ENCODE data around the gene CHAT.

Gene CHAT

DNA sequence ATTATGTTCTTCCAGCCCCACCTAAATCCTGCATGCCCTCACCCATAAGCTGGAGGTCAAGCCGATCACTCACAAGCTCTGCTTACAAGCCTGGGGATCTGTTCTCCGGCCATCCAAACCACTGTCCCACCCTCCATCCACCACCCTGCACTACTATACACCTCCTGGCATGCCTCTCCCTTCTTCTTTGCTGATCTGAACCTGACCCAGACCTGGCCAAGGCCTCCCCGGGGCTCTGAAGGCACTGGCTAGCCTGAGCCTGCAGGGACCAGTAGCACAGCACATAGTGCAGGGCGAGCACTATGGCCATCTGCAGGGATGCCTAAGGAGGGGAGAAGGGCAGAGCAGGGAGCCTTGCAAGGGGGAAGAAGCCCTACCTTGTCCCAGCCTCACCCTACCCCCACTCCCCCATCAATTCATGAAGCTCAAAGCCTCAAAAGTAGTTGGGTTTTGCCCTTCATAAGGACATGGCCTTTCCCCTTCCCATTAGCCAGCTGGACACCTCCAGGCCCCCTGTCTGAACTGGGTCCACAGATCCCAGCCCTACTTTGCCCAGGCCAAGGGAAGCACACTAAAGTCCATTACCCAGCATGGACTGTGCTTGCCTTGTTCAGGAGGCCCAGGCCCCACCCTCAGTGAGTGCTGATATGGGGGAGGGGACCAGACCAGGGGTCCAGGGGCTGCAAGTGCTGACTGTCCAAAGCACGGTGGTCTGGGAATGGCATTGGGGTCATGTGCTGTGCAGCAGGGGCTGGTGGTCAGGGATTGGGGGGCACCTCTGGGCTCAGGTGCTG, 29.6 kb downstream of the CHAT start:
- no peak overlapping the region for H3K4me3 Mint-ChIP-seq
- H3K36me3 Mint-ChIP-seq (ENCODE audit: low read depth): no peaks in the 10 kb centered on the region
- no peak overlapping the region for H3K27ac Mint-ChIP-seq
- no peaks in the 10 kb centered on the region for H3K9me3 Mint-ChIP-seq
- peaks cover 6% of the 10 kb centered on the region for H3K4me1 Mint-ChIP-seq (ENCODE audit: low read depth)
- H3K27me3 Mint-ChIP-seq: peaks cover 20% of the 10 kb centered on the region
- intact Hi-C loops (cut with micrococcal nuclease): no loop called here

DNA sequence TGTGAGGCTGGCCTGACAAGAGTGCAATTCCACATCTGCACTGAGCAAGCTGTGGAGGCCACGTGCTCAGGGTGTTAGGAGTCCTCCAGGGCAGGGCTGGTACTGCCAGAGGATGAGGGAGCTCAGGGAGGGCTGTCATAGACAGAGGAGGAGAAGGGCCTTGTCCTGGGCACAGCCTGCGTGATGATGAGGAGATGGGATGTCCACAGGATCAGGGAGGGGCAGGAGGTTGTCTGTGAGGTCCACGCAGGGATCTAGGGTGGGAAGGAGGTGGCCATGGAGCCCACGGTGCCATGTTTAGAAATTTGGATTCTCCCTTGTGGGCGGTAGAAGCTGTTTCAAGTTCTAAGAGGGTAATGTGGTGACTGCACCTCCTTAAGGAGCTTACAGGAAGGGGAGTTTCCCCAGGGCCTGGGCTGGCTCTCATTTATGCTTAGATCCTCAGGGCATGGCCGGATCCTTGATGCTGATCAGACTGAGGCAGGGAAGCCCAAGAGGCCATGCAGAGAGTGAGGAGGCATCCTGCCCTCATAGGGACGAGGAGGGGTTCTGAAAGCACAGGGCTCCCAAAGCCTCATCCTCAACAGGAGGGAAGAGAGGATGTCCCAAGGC, 30.3 kb downstream of the CHAT start:
- peaks cover 6% of the 10 kb centered on the region for H3K4me1 Mint-ChIP-seq (ENCODE audit: low read depth)
- no peaks in the 10 kb centered on the region for H3K9me3 Mint-ChIP-seq
- no peak overlapping the region for H3K27ac Mint-ChIP-seq
- intact Hi-C loops (cut with micrococcal nuclease): no loop called here
- H3K27me3 Mint-ChIP-seq: peaks cover 17% of the 10 kb centered on the region
- H3K36me3 Mint-ChIP-seq (ENCODE audit: low read depth): no peaks in the 10 kb centered on the region
- no peak overlapping the region for H3K4me3 Mint-ChIP-seq

DNA sequence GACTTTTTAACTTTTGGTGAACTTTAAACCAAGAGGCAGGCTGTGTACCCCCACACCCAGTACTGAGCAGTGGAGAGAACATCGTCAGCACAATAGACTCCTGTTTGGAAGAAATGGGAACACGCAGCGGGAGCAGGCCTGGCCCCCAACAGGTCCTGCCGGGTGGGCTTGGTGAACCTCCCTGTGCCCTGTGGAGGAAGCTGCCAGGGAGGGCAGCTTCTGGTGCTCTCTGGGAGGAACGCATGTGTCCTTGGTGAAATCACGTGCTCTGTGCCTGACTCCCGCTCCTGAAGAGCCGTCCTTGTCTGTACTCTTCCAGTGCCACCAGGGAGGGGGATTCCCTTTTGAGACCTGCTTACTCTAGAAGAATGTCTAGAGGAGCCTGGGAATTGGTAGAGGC, 31.6 kb downstream of the CHAT start:
- H3K4me1 Mint-ChIP-seq (ENCODE audit: low read depth): peaks cover 6% of the 10 kb centered on the region
- H3K4me3 Mint-ChIP-seq: no peak overlapping the region
- H3K27ac Mint-ChIP-seq: no peak overlapping the region
- H3K27me3 Mint-ChIP-seq: peaks cover 10% of the 10 kb centered on the region
- no peaks in the 10 kb centered on the region for H3K9me3 Mint-ChIP-seq
- no peaks in the 10 kb centered on the region for H3K36me3 Mint-ChIP-seq (ENCODE audit: low read depth)
- intact Hi-C loops (cut with micrococcal nuclease): no loop called here

DNA sequence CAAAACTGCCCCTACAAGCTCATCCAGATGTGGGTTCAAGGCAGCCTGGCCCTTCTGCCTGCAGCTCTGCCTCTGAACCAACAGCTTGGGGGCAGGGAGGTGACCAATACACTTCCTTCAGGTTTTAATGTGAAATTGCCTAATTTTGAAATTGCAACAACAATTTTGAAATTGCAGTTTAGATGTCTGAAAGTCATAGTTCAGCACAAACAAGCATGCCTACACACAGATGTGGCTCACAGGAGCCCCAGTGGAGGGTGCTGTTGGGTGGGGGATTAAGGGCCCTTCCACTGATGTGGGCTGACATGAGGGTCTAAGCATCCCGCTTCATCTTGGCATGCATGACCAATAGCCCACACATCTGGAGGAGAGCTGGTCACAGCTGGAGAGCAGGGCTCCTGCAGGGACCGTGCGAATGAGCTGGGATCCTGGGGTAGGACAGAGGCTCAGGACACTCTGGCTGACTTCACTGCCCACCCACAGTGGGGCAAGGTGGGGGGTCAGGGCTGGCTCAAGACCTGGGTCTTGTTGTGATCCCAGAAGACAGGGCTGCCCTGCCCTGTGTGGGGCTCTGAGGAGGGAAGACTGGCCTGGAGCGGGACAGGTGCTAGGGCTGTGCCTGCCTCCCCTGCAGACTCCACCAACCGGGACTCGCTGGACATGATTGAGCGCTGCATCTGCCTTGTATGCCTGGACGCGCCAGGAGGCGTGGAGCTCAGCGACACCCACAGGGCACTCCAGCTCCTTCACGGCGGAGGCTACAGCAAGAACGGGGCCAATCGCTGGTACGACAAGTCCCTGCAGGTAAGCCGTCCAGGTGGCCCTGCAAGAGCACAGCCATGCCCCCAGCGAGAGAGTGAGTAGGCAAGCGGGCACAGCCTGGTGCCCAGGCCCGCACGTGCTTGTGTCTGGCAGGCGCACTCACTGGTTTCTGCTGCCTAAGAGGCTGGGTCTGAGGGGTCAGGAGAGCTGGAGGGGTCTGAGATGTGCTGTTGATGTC, 32.3 kb downstream of the CHAT start:
- no peaks in the 10 kb centered on the region for H3K36me3 Mint-ChIP-seq (ENCODE audit: low read depth)
- intact Hi-C loops (cut with micrococcal nuclease): no loop called here
- no peaks in the 10 kb centered on the region for H3K9me3 Mint-ChIP-seq

DNA sequence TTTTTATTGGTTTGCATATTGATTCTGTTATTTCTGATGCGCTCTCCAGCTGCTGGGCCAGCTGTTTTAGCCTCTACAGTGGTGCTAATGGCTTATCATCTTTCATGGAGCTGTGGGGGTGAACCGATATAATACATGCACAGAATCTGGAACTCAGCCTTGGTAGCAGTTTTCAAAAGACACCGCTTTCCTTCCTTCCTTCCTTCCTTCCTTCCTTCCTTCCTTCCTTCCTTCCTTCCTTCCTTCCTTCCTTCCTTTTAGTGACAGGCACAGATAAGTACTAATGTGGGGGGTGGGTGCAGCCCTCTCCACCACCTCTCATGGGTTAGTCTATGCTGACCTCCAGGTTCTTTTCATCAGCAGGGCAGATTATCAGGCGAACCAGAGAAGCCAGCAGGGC, 33.7 kb downstream of the CHAT start:
- no peak overlapping the region for H3K4me3 Mint-ChIP-seq
- H3K4me1 Mint-ChIP-seq (ENCODE audit: low read depth): peaks cover 6% of the 10 kb centered on the region
- no peak overlapping the region for H3K27ac Mint-ChIP-seq
- H3K9me3 Mint-ChIP-seq: no peaks in the 10 kb centered on the region
- peaks cover 1% of the 10 kb centered on the region for H3K27me3 Mint-ChIP-seq
- H3K36me3 Mint-ChIP-seq (ENCODE audit: low read depth): no peaks in the 10 kb centered on the region
- intact Hi-C loops (cut with micrococcal nuclease): no loop called here

More for the DNA sequence above, 32.3 kb downstream of the CHAT start:
- Mint-ChIP-seq H3K27me3 (peaks cover 7% of the 10 kb centered on the region), H3K27ac (no peak overlapping the region), H3K4me1 (ENCODE audit: low read depth) (peaks cover 6% of the 10 kb centered on the region), H3K4me3 (no peak overlapping the region)

DNA sequence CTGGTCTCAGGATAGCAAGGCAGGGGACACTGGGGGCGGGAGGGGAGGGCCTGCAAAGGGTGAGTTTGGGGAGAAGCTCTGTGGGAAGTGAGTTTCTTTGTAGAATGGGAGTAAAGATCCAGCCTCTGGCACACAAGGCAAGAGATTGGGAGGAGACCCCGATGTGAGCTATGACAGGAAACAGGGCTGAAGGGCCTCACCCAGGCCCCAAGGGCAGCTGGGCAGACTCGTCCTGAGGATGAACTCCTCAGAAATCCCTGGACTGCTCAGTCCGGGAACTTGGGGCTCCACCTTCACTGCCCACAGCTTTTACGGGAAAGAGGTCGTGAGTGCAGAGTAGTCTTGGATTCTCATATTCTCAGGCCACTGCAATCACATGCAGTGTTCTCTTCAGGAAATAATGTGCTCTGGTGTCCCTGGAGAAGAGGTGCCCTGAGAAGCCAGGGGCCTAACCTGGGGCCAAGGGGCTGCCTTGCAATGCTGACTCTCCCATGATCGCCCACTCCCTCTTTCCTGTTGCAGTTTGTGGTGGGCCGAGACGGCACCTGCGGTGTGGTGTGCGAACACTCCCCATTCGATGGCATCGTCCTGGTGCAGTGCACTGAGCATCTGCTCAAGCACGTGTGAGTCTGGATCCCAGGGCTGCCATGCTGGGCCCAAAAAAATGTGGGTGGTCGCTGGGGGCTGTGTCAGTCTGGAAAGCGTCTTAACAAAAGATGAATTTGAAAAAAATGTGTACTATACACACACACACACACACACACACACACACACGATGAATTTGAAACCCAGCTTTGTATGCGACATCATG, 34.4 kb downstream of the CHAT start:
- Mint-ChIP-seq H3K27me3 (peaks cover 1% of the 10 kb centered on the region), H3K36me3 (ENCODE audit: low read depth) (no peaks in the 10 kb centered on the region), H3K9me3 (no peaks in the 10 kb centered on the region), H3K4me3 (no peak overlapping the region), H3K27ac (no peak overlapping the region), H3K4me1 (ENCODE audit: low read depth) (peaks cover 6% of the 10 kb centered on the region)
- intact Hi-C loops (cut with micrococcal nuclease): no loop called here

DNA sequence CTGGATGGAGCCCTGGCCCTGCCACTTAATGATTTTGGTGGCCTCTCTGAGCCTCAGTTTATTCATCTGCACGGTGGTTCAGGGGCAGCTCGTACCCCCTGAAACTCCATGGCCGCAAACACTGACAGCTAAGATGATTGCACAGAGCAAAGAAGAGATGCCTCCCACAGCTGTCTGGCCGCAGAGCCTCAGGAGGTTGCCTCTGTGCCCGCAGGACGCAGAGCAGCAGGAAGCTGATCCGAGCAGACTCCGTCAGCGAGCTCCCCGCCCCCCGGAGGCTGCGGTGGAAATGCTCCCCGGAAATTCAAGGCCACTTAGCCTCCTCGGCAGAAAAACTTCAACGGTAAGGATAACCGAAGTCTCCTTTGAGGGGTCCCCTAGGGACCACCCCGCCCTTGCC, 35.5 kb downstream of the CHAT start:
- intact Hi-C loops (cut with micrococcal nuclease): no loop called here
- no peak overlapping the region for H3K4me3 Mint-ChIP-seq
- no peaks in the 10 kb centered on the region for H3K36me3 Mint-ChIP-seq (ENCODE audit: low read depth)
- peaks cover 6% of the 10 kb centered on the region for H3K4me1 Mint-ChIP-seq (ENCODE audit: low read depth)
- H3K27me3 Mint-ChIP-seq: peaks cover 1% of the 10 kb centered on the region
- H3K27ac Mint-ChIP-seq: no peak overlapping the region
- H3K9me3 Mint-ChIP-seq: no peaks in the 10 kb centered on the region

DNA sequence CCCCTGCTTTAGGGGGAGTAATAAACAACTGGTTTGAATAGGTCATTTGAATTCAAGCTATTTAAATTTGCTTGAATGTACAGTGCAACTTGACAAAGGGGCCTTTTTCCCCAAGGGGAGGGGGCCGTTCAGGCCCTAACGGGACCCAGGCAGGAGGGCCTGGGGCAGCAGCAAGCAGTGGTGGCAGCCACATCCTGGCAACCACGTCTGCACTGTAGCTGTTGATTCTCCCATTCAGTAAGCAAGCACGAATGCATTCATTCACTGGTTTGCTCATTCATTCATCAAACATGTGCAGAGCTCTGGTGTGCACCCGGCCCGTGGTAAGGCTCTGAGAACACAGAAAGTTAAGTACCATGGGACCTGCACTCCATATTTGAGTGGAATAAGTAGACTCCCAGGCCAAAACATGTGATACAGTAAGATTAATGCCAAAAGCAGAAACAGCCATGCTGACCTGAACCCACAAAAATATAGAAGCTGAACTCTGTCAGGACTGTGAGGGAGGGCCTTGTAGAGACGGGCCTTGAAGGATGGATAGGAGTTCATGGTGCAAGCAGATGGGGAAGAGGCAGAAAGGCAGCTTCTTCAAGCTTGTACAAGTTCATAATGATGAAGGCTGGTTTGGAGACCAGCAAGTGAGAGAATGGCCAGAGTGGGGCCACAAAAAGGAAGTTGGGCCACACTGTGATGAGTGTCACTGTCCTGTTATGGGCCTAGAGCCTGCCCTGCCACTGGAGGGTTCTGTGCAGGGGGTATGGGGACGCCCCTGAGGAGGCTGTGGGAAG, 36.3 kb downstream of the CHAT start:
- Mint-ChIP-seq H3K27ac (no peak overlapping the region), H3K27me3 (peaks cover 1% of the 10 kb centered on the region)

DNA sequence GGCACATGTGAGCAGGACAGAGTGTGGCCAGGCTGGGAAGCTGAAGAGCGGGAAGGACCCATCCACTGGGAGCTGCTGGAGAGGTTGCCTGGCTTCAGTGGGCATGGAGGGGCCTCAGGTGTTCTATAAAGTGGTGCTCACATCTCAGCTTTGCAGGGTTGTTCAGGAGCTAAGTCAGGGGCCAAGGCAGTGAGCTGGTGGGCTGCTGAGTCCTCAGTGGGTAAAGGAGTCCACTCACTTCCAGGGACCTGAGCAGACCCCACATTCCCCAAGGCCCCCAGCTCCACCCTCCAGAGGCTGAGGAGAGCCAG, 36.8 kb downstream of the CHAT start:
- Mint-ChIP-seq H3K9me3 (no peaks in the 10 kb centered on the region), H3K27ac (no peak overlapping the region), H3K27me3 (peaks cover 1% of the 10 kb centered on the region), H3K4me1 (ENCODE audit: low read depth) (peaks cover 4% of the 10 kb centered on the region), H3K4me3 (no peak overlapping the region), H3K36me3 (ENCODE audit: low read depth) (no peaks in the 10 kb centered on the region)
- intact Hi-C loops (cut with micrococcal nuclease): no loop called here

More for the DNA sequence above, 36.3 kb downstream of the CHAT start:
- intact Hi-C loops (cut with micrococcal nuclease): no loop called here
- no peaks in the 10 kb centered on the region for H3K36me3 Mint-ChIP-seq (ENCODE audit: low read depth)
- H3K9me3 Mint-ChIP-seq: no peaks in the 10 kb centered on the region
- H3K4me1 Mint-ChIP-seq (ENCODE audit: low read depth): peaks cover 6% of the 10 kb centered on the region
- H3K4me3 Mint-ChIP-seq: no peak overlapping the region

DNA sequence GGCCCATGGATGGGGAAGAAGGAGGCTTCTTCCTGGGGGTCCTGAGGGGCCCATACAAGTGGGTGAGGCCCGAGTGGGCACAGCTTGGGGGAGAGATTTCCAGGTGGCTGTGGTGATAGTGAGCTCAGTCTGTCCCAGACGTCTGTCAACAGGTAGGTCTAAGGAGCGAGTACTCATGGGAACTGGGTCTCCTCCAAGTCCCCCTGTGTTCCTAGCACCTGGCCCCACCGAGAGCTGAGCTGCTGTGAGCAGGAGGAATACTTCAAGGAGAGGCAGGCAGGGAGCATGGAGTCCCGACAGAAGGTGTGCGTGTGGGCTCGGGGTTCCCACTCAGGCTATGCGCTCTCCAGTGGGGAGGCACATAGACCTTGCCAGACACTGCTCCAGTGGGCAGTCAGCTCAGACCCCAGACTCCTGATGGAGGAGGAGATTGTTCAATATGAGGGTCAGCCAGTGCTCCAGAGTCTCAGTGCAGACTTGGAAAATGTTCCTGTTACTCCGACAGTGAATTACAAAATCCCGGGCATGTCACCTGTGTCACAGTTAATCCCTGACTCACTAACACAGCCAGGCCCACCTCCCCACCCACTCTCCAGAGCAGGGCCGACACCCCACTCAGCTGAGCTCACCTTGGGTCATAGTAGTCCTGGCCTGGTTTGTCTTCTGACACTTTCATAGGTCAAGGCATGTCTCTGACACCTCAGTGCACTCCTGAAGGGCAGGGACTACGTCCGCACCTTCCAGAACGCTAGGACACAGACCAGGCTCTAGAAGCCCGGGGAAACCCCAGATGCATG, 37.4 kb downstream of the CHAT start:
- Mint-ChIP-seq H3K4me1 (ENCODE audit: low read depth) (no peaks in the 10 kb centered on the region), H3K27me3 (peaks cover 1% of the 10 kb centered on the region), H3K27ac (no peak overlapping the region), H3K9me3 (no peaks in the 10 kb centered on the region), H3K4me3 (no peak overlapping the region), H3K36me3 (ENCODE audit: low read depth) (no peaks in the 10 kb centered on the region)
- intact Hi-C loops (cut with micrococcal nuclease): no loop called here

DNA sequence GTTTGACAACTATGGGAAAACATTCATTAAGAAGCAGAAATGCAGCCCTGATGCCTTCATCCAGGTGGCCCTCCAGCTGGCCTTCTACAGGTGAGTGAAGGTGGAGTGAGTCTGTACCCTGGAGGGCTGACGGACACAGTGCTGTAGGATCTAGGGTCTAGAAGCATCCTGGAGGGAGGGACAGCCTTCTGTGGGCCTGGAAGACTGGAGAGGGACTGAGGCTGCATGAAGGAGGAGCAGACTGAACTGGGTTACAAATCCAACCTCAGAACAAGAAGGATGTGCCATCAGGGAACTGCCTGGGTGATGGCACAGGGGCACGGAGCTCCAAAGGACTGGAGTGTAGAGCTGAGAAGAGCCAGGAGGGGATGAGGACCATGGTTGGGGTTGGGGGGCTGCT, 38.1 kb downstream of the CHAT start:
- H3K4me3 Mint-ChIP-seq: no peak overlapping the region
- no peaks in the 10 kb centered on the region for H3K9me3 Mint-ChIP-seq
- no peaks in the 10 kb centered on the region for H3K4me1 Mint-ChIP-seq (ENCODE audit: low read depth)
- H3K36me3 Mint-ChIP-seq (ENCODE audit: low read depth): no peaks in the 10 kb centered on the region
- H3K27ac Mint-ChIP-seq: no peak overlapping the region
- intact Hi-C loops (cut with micrococcal nuclease): no loop called here
- peaks cover 6% of the 10 kb centered on the region for H3K27me3 Mint-ChIP-seq

DNA sequence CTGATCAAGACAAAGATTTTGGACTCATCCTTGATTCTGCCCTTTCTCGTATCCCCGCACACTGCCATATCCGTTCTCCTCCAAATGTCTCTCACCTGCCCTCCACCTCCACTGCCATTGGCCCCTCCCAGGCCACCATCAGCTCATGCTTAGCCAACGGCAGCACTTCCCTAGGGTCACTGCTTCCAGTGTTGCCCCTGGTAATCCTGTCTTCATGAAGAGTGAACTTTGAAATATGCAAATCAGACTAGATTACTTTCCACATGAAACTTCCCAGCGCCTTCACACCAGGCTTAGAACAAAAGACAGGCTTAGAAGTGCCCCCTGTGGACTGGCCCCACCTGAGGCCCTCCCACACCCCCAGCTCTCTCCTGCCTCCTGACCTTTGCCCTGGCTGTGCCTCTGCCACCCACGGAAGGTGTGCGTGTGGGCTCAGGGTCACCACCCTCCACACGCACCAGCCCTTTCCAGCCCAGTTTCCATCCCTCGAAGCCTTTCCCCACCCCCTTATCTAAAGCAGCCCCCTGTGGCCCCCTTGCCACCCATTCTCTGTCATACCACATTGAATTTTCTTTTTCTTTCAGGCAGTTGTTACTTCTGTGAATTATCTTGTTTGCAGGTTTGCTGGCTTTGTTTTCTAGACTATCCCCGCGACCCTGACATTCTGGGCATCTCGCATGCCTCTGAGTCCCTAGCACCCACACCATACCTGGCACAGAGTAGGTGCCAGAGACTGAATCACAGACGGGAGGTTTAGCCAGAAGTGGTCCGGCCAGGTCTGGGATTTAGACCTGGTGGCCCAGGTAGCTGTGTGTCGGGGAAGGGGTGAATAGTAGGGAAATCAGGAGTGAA, 38.8 kb downstream of the CHAT start:
- Mint-ChIP-seq H3K4me3 (no peak overlapping the region), H3K27ac (no peak overlapping the region), H3K4me1 (ENCODE audit: low read depth) (no peaks in the 10 kb centered on the region), H3K36me3 (ENCODE audit: low read depth) (no peaks in the 10 kb centered on the region), H3K9me3 (no peaks in the 10 kb centered on the region), H3K27me3 (peaks cover 6% of the 10 kb centered on the region)
- intact Hi-C loops (cut with micrococcal nuclease): no loop called here
